Progenitor cell of endocrine pancreas (in vitro differentiated cells): ENCODE measurements around the gene ZNF805. TPM values are rescaled to one million over a fixed set of nuclear protein-coding genes. Genes with fewer than 3 reads are reported as not detected.

Source experiments
- DNase-seq: peaks from one replicate; pipeline ENCODE4 v3.0.0; 2021; ENCODE audit warnings: low spot score; ENCODE audit not compliant: unreplicated experiment
- H3K27ac Mint-ChIP-seq: 2 replicates; pipeline ENCODE4 v1.8.0; 2021; ENCODE audit warnings: mild to moderate bottlenecking, moderate library complexity, mixed read lengths
- H3K27me3 Mint-ChIP-seq: 2 replicates; pipeline ENCODE4 v1.8.0; 2021; ENCODE audit warnings: mixed read lengths
- H3K36me3 Mint-ChIP-seq: 2 replicates; pipeline ENCODE4 v1.8.0; 2022; ENCODE audit warnings: mixed read lengths; ENCODE audit not compliant: insufficient read depth
- H3K4me1 Mint-ChIP-seq: 2 replicates; pipeline ENCODE4 v1.8.0; 2021; ENCODE audit warnings: low read depth, mixed read lengths
- H3K4me3 Mint-ChIP-seq: 2 replicates; pipeline ENCODE4 v1.8.0; 2021; ENCODE audit warnings: low read depth, mild to moderate bottlenecking, moderate library complexity, mixed read lengths
- H3K9me3 Mint-ChIP-seq: 2 replicates; pipeline ENCODE4 v1.8.0; 2021; ENCODE audit warnings: low read depth, mixed read lengths
- CTCF ChIP-seq: fragments of 200-600 bp; sonication (generic); IDR thresholded peaks from one replicate; pipeline ENCODE4 v1.5.0; 2021; ENCODE audit warnings: antibody characterized with exemption, mild to moderate bottlenecking; ENCODE audit not compliant: unreplicated experiment
- total RNA-seq: library from RNA; stranded (reverse); gene quantifications from 2 replicates; pipeline ENCODE4 v1.2.1, GENCODE V29; 2021

ZNF805 gene
- total RNA-seq, 1 donor from 2014 or later, result 16.3 TPM

- no peak for TF ChIP-seq CTCF
- H3K27me3 Mint-ChIP-seq, result no peaks in the 10 kb centered on the region
- no peak overlapping the region for H3K27ac Mint-ChIP-seq
- H3K36me3 Mint-ChIP-seq, result peaks cover 28% of the 10 kb centered on the region
- no peaks in the 10 kb centered on the region for H3K4me1 Mint-ChIP-seq
- H3K9me3 Mint-ChIP-seq, result no peaks in the 10 kb centered on the region
- DNase-seq, result no peak
- no peak overlapping the region for H3K4me3 Mint-ChIP-seq
These were observed 38.3 kb upstream of the ZNF805 start for GRCh38 chr19:57202160-57202559.

- DNase-seq, result no peak
- no peak overlapping the region for H3K4me3 Mint-ChIP-seq
- no peaks in the 10 kb centered on the region for H3K4me1 Mint-ChIP-seq
- peaks cover 33% of the 10 kb centered on the region for H3K36me3 Mint-ChIP-seq
- no peaks in the 10 kb centered on the region for H3K9me3 Mint-ChIP-seq
- peak overlapping the region; percentile 3 for H3K27ac Mint-ChIP-seq
- H3K27me3 Mint-ChIP-seq, result no peaks in the 10 kb centered on the region
- no peak for TF ChIP-seq CTCF
These were observed 30.1 kb upstream of the ZNF805 start for GRCh38 chr19:57210381-57210780.

- Mint-ChIP-seq H3K36me3 (peaks cover 33% of the 10 kb centered on the region), H3K9me3 (no peaks in the 10 kb centered on the region), H3K27me3 (no peaks in the 10 kb centered on the region), H3K4me1 (no peaks in the 10 kb centered on the region), H3K4me3 (no peak overlapping the region), H3K27ac (no peak overlapping the region)
- no peak for DNase-seq
- TF ChIP-seq CTCF, result no peak
These were observed 28.3 kb upstream of the ZNF805 start for GRCh38 chr19:57212109-57212508.

- no peaks in the 10 kb centered on the region for H3K36me3 Mint-ChIP-seq
- H3K27ac Mint-ChIP-seq, result no peak overlapping the region
- H3K27me3 Mint-ChIP-seq, result peaks cover 10% of the 10 kb centered on the region
- no peak for TF ChIP-seq CTCF
- no peak overlapping the region for H3K4me3 Mint-ChIP-seq
- no peak for DNase-seq
- H3K9me3 Mint-ChIP-seq, result no peaks in the 10 kb centered on the region
- H3K4me1 Mint-ChIP-seq, result peaks cover 5% of the 10 kb centered on the region
These were observed 12.9 kb upstream of the ZNF805 start for GRCh38 chr19:57227502-57227901.

- no peaks in the 10 kb centered on the region for H3K36me3 Mint-ChIP-seq
- no peak for TF ChIP-seq CTCF
- H3K9me3 Mint-ChIP-seq, result no peaks in the 10 kb centered on the region
- H3K4me3 Mint-ChIP-seq, result no peak overlapping the region
- no peak overlapping the region for H3K27ac Mint-ChIP-seq
- no peak for DNase-seq
- H3K27me3 Mint-ChIP-seq, result peaks cover 5% of the 10 kb centered on the region
- peaks cover 3% of the 10 kb centered on the region for H3K4me1 Mint-ChIP-seq
These were observed 8.7 kb upstream of the ZNF805 start for GRCh38 chr19:57231686-57232085.
